DND-41 (cell line): ENCODE results near the gene NLRP6.
A peak's percentile ranks its signal among the peaks of the same experiment; 100 is the strongest.

Source experiments
- ATAC-seq: fragments of 200-7000 bp; cut with Tn5 transposase; 3 replicates; pipeline ENCODE4 v1.9.1; 2021; ENCODE audit warnings: low read depth; ENCODE audit not compliant: insufficient read depth
- DNase-seq: peaks from one replicate; pipeline ENCODE4 v3.0.0-alpha.2; 2020
- H2AFZ ChIP-seq: 2 replicates; pipeline ENCODE4 v1.6.0; 2012; ENCODE audit warnings: low read depth, low read length
- H3K27ac ChIP-seq: 2 replicates; pipeline ENCODE4 v1.5.1; 2012; ENCODE audit warnings: low read length, inconsistent platforms
- H3K27me3 ChIP-seq: fragments of 200-600 bp; sonication (generic); 2 replicates; pipeline ENCODE4 v1.6.0; 2012; ENCODE audit warnings: low read length, mild to moderate bottlenecking, inconsistent platforms; ENCODE audit not compliant: insufficient read depth, poor library complexity
- H3K36me3 ChIP-seq: 2 replicates; pipeline ENCODE4 v1.5.1; 2012; ENCODE audit warnings: low read length, inconsistent platforms; ENCODE audit not compliant: insufficient read depth
- H3K4me1 ChIP-seq: 2 replicates; pipeline ENCODE4 v1.5.1; 2012; ENCODE audit warnings: mild to moderate bottlenecking, low read length; ENCODE audit not compliant: insufficient read depth
- H3K4me2 ChIP-seq: 2 replicates; pipeline ENCODE4 v1.6.0; 2012; ENCODE audit warnings: mild to moderate bottlenecking, moderate library complexity, low read length, inconsistent platforms; ENCODE audit not compliant: insufficient read depth
- H3K4me3 ChIP-seq, 2 experiments: fragments of 200-600 bp in 1 of 2; shearing (Covaris generic) in 1 of 2; 2 replicates each; pipeline ENCODE4 v1.5.1; 2012 to 2016; ENCODE audit warnings: inconsistent platforms in 2 of 2, low read length in 2 of 2, mild to moderate bottlenecking in 2 of 2, low read depth in 1 of 2, moderate library complexity in 1 of 2
- H3K79me2 ChIP-seq: 2 replicates; pipeline ENCODE4 v1.6.0; 2012; ENCODE audit warnings: low read length, inconsistent platforms; ENCODE audit not compliant: insufficient read depth
- H3K9ac ChIP-seq: 2 replicates; pipeline ENCODE4 v1.6.0; 2012; ENCODE audit warnings: low read depth, mild to moderate bottlenecking, inconsistent platforms, low read length, moderate library complexity
- H3K9me3 ChIP-seq: 2 replicates; pipeline ENCODE4 v1.5.1; 2012; ENCODE audit warnings: low read length, moderate library complexity, mild to moderate bottlenecking, inconsistent platforms; ENCODE audit not compliant: insufficient read depth, severe bottlenecking
- H4K20me1 ChIP-seq: 2 replicates; pipeline ENCODE4 v1.6.0; 2012; ENCODE audit warnings: low read length; ENCODE audit not compliant: insufficient read depth
- EZH2 ChIP-seq: IDR thresholded peaks from 3 replicates; pipeline ENCODE4 v1.6.1; 2012; ENCODE audit warnings: borderline replicate concordance, low read depth, mild to moderate bottlenecking, moderate library complexity, low read length, inconsistent platforms; ENCODE audit not compliant: severe bottlenecking
- TF ChIP-seq, protein P1 (sequence below): IDR thresholded peaks from 2 replicates; pipeline ENCODE4 v1.5.1; 2012; ENCODE audit warnings: borderline replicate concordance, low read length, moderate library complexity, mild to moderate bottlenecking; ENCODE audit not compliant: poor library complexity, severe bottlenecking; ENCODE audit errors: extremely low read depth

NLRP6 gene

DNA sequence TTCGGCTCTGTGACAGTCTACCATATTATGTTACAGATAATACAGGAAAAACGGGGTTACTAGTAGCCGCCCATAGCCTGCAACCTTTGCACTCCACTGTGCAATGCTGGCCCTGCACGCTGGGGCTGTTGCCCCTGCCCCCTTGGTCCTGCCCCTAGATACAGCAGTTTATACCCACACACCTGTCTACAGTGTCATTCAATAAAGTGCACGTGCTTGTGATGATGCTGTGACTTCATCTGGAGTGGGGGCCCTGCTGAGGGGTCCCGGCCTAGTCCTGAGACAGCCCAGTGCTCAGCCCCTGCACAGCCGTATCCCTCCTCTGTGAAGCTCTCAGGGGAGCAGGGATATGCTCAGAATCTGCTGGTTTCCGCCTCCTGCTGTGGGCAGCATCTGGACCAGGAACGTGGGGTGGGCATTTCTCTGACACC lies 36.9 kb downstream of the NLRP6 start:
- peak overlapping the region; percentile 72 for H3K9ac ChIP-seq
- H3K4me1 ChIP-seq = peaks cover 65% of the 10 kb centered on the region
- peak overlapping the region; percentile 44 to 64 for H3K4me3 ChIP-seq
- peaks cover 19% of the 10 kb centered on the region for H4K20me1 ChIP-seq
- H3K27ac ChIP-seq = peak overlapping the region; percentile 83
- ATAC-seq = peak; percentile 1; the same call in 1 of the 3 replicates
- H3K27me3 ChIP-seq = no peaks in the 10 kb centered on the region
- peaks cover 25% of the 10 kb centered on the region for H3K36me3 ChIP-seq
- TF ChIP-seq, protein P1, sequence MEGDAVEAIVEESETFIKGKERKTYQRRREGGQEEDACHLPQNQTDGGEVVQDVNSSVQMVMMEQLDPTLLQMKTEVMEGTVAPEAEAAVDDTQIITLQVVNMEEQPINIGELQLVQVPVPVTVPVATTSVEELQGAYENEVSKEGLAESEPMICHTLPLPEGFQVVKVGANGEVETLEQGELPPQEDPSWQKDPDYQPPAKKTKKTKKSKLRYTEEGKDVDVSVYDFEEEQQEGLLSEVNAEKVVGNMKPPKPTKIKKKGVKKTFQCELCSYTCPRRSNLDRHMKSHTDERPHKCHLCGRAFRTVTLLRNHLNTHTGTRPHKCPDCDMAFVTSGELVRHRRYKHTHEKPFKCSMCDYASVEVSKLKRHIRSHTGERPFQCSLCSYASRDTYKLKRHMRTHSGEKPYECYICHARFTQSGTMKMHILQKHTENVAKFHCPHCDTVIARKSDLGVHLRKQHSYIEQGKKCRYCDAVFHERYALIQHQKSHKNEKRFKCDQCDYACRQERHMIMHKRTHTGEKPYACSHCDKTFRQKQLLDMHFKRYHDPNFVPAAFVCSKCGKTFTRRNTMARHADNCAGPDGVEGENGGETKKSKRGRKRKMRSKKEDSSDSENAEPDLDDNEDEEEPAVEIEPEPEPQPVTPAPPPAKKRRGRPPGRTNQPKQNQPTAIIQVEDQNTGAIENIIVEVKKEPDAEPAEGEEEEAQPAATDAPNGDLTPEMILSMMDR = no peak
- no peak for TF ChIP-seq EZH2
- peaks cover 47% of the 10 kb centered on the region for H3K79me2 ChIP-seq
- DNase-seq = peak; percentile 47
- H3K9me3 ChIP-seq = no peaks in the 10 kb centered on the region
- peak overlapping the region; percentile 88 for H3K4me2 ChIP-seq
- H2AFZ ChIP-seq = no peak overlapping the region

DNA sequence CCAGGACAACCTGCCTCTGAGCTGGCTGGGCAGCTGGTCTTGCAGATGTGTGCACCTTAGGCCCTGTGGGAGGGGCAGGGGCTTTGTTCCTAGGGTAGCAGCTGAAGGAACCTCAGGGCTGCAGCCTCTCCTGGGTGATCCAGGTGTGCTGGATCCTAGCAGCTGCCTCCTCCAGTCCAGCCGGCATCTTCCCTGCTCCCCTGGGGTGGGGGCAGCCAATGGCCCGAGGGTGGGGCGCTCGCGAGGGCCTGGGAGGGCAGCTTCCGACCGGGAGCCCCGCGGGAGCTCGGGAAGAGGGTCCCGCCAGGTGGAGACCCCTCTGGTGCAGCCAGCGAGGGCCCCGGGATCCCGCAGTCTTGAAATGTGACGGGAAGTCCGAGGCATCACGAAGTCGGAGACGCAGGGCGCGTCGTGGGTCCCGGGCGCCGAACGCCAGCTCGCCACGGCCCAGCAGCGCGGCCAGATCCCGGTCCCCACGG lies 37.3 kb downstream of the NLRP6 start:
- peaks cover 46% of the 10 kb centered on the region for H3K79me2 ChIP-seq
- DNase-seq (no peak), ATAC-seq (no peak)
- H3K9ac ChIP-seq = peak overlapping the region; percentile 72
- peak overlapping the region; percentile 88 for H3K4me2 ChIP-seq
- H3K36me3 ChIP-seq = peaks cover 25% of the 10 kb centered on the region
- H3K9me3 ChIP-seq = no peaks in the 10 kb centered on the region
- TF ChIP-seq EZH2 = no peak
- TF ChIP-seq, protein P1 = no peak
- H3K27me3 ChIP-seq = no peaks in the 10 kb centered on the region
- no peak overlapping the region for H2AFZ ChIP-seq
- peaks cover 19% of the 10 kb centered on the region for H4K20me1 ChIP-seq
- peak overlapping the region; percentile 83 for H3K27ac ChIP-seq
- H3K4me3 ChIP-seq = peak overlapping the region; percentile 44 to 64
- H3K4me1 ChIP-seq = peaks cover 64% of the 10 kb centered on the region

DNA sequence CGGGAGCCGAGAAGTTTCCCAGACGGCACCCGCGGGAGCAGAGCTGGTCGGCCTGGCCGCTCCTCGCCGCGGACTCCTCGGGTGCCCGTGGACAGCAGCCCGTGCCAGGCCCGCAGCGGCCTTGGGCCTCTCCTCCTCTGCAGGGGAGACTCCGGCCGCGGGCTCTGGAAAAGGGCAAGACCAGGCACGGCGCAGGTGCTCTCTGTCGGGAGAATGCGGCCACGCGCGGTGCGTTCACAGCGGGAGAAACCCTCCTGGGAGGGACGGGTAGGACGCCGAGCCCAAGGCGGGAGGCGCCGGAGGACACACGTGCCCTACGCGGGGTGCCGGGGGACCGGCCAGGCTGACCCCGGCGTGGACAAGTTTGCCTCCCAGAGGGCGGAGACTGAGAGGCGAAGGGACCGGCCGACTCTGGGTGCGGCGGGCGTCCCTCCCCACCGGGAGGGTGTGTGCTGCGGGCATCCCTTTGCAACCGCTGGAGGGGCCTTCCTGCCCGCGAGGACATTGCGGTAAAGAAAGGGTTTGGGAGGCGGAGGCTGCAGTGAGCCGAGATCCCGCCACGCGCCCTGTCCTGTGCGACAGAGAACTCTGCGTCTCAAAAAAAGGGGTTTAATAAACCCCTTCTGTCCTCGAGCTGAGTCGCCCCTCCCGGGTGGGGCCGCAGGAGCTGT lies 38.0 kb downstream of the NLRP6 start:
- H3K9ac ChIP-seq = peak overlapping the region; percentile 72
- peaks cover 68% of the 10 kb centered on the region for H3K4me1 ChIP-seq
- no peaks in the 10 kb centered on the region for H3K9me3 ChIP-seq
- H3K79me2 ChIP-seq = peaks cover 46% of the 10 kb centered on the region
- TF ChIP-seq, protein P1 = no peak
- TF ChIP-seq EZH2 = no peak
- peak; percentile 51 for DNase-seq
- H3K4me3 ChIP-seq = peak overlapping the region; percentile 44 to 64; a peak in 3 of 4 replicates
- H3K36me3 ChIP-seq = peaks cover 25% of the 10 kb centered on the region
- no peaks in the 10 kb centered on the region for H3K27me3 ChIP-seq
- ATAC-seq = no peak
- H3K4me2 ChIP-seq = peak overlapping the region; percentile 88
- H4K20me1 ChIP-seq = peaks cover 19% of the 10 kb centered on the region
- H2AFZ ChIP-seq = no peak overlapping the region
- H3K27ac ChIP-seq = peak overlapping the region; percentile 83
